Hepatocyte (in vitro differentiated cells): Measurements from ENCODE around the gene NT5C2. TPM values are rescaled to one million over a fixed set of nuclear protein-coding genes. Genes with fewer than 3 reads are reported as not detected.
"Not testable (repeated sequence)": the region's sequence is repeated elsewhere in the genome, so short reads cannot be mapped to it uniquely, and the experiment has no call there.

Experiments
- DNase-seq: peaks from one replicate; pipeline ENCODE4 v3.0.0-alpha.2; 2016; ENCODE audit warnings: low spot score
- H2AFZ ChIP-seq: fragments of 200-600 bp; sonication (generic); 2 replicates; pipeline ENCODE4 v1.6.0; 2016; ENCODE audit warnings: antibody characterized with exemption, mild to moderate bottlenecking
- H3K27ac ChIP-seq: fragments of 200-600 bp; sonication (generic); 2 replicates; pipeline ENCODE4 v1.5.1; 2016; ENCODE audit warnings: mild to moderate bottlenecking
- H3K27me3 ChIP-seq: fragments of 200-600 bp; sonication (generic); 2 replicates; pipeline ENCODE4 v1.6.1; 2016
- H3K36me3 ChIP-seq: fragments of 200-600 bp; sonication (generic); replicated peaks from 2 replicates; pipeline ENCODE4 v1.5.1; 2016; ENCODE audit warnings: low read depth; ENCODE audit not compliant: insufficient read depth
- H3K4me1 ChIP-seq: fragments of 200-600 bp; sonication (generic); 2 replicates; pipeline ENCODE4 v1.5.1; 2016; ENCODE audit warnings: mild to moderate bottlenecking, moderate library complexity; ENCODE audit not compliant: insufficient read depth
- H3K4me2 ChIP-seq: fragments of 200-600 bp; sonication (generic); 2 replicates; pipeline ENCODE4 v1.6.0; 2016
- H3K4me3 ChIP-seq: fragments of 200-600 bp; sonication (generic); 2 replicates; pipeline ENCODE4 v1.5.1; 2016; ENCODE audit warnings: mild to moderate bottlenecking
- H3K79me2 ChIP-seq: fragments of 200-600 bp; sonication (generic); 2 replicates; pipeline ENCODE4 v1.6.0; 2017; ENCODE audit warnings: mild to moderate bottlenecking
- H3K9me2 ChIP-seq: fragments of 200-600 bp; sonication (generic); replicated peaks from 2 replicates; pipeline ENCODE4 v1.6.0; 2017; ENCODE audit warnings: mild to moderate bottlenecking; ENCODE audit not compliant: insufficient read depth
- H3K9me3 ChIP-seq: fragments of 200-600 bp; sonication (generic); 2 replicates; pipeline ENCODE4 v1.5.1; 2016; ENCODE audit warnings: low read depth, mild to moderate bottlenecking
- H4K20me1 ChIP-seq: fragments of 200-600 bp; sonication (generic); 2 replicates; pipeline ENCODE4 v1.6.0; 2016; ENCODE audit warnings: mild to moderate bottlenecking; ENCODE audit not compliant: insufficient read depth, poor library complexity, severe bottlenecking
- EZH2 ChIP-seq: fragments of 200-600 bp; sonication (generic); IDR thresholded peaks from 2 replicates; pipeline ENCODE4 v1.6.1; 2016; ENCODE audit warnings: antibody characterized with exemption, mild to moderate bottlenecking, borderline replicate concordance
- EZH2phosphoT487 ChIP-seq: fragments of 200-600 bp; sonication (generic); IDR thresholded peaks from one replicate; pipeline ENCODE4 v1.6.1; 2018; ENCODE audit warnings: antibody characterized with exemption, mild to moderate bottlenecking, low read depth, moderate library complexity; ENCODE audit not compliant: unreplicated experiment, severe bottlenecking
- WGBS: methylation state at CpG from one replicate; pipeline ENCODE4 v1.1.6; 2016; ENCODE audit warnings: low lambda C conversion rate; ENCODE audit errors: missing lambda C conversion rate; 5-methylcytosine and 5-hydroxymethylcytosine counted together
- polyA plus RNA-seq: library from polyadenylated mRNA; unstranded; fragments of >200 nt; fragmentation: Nextera tagmentation; extraction: Ambion mirVana; gene quantifications from 2 replicates; pipeline ENCODE4 v1.2.1, GENCODE V29; 2016
- total RNA-seq: library from RNA; depleted of rRNA; stranded (reverse); fragments of >200 nt; gene quantifications from 2 replicates; pipeline ENCODE4 v1.2.3, GENCODE V29; 2014
- TF ChIP-seq, protein P1 (sequence below): fragments of 200-600 bp; sonication (generic); IDR thresholded peaks from 2 replicates; pipeline ENCODE4 v1.5.1; 2016; ENCODE audit warnings: antibody characterized with exemption, mild to moderate bottlenecking; ENCODE audit not compliant: poor library complexity

Gene NT5C2
- total and polyA plus RNA-seq, 2 experiments from 2014 or later, result 50.7 to 52.0 TPM

DNA sequence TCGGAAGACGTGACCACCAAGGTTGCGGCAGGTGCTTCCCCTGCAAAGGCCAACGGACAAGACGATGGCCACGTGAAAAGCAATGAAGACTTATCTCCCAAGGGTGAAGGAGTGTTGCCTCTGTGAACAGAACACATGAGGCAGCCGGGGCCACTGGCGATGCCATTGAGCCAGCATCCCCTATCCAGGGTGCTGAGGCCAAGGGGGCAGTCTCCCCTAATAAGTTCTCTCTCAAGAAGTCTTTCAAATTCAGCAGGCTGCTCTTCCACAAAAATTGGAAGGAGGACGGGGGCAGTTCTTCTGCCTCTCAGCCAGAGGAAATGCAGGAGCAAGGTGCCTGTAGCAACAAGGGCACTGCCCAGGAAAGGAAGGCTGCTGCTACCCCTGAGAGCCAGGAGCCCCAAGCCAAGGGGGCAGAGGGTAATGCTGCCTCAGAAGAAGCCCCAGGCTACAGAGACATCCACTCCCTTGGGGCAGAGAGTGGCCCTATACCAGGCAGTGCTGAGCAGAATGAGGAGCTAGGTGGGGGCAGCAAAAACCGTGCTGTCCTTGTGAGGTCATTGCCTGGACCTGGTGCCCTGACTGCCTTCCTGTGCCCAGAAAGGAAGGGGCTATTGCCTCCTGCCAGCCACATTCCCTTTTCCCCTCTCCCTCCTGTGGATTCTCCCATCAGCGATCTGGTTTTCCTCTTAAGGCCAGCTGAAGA, 17.3 kb downstream of the NT5C2 start:
- TF ChIP-seq EZH2phosphoT487, result no peak
- TF ChIP-seq EZH2, result no peak
- TF ChIP-seq, protein P1, sequence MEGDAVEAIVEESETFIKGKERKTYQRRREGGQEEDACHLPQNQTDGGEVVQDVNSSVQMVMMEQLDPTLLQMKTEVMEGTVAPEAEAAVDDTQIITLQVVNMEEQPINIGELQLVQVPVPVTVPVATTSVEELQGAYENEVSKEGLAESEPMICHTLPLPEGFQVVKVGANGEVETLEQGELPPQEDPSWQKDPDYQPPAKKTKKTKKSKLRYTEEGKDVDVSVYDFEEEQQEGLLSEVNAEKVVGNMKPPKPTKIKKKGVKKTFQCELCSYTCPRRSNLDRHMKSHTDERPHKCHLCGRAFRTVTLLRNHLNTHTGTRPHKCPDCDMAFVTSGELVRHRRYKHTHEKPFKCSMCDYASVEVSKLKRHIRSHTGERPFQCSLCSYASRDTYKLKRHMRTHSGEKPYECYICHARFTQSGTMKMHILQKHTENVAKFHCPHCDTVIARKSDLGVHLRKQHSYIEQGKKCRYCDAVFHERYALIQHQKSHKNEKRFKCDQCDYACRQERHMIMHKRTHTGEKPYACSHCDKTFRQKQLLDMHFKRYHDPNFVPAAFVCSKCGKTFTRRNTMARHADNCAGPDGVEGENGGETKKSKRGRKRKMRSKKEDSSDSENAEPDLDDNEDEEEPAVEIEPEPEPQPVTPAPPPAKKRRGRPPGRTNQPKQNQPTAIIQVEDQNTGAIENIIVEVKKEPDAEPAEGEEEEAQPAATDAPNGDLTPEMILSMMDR, result no peak
- Histone ChIP-seq H3K9me2 (no peaks in the 10 kb centered on the region), H3K4me2 (no peak overlapping the region), H3K79me2 (peaks cover 33% of the 10 kb centered on the region), H3K36me3 (peaks cover 3% of the 10 kb centered on the region), H2AFZ (no peak overlapping the region), H3K4me3 (no peak overlapping the region), H3K27ac (no peak overlapping the region), H3K9me3 (no peaks in the 10 kb centered on the region), H3K27me3 (no peaks in the 10 kb centered on the region), H3K4me1 (no peaks in the 10 kb centered on the region), H4K20me1 (peaks cover 5% of the 10 kb centered on the region)
- 97% methylated on average over 11 of the region's 11 CpGs for WGBS
- no peak for DNase-seq

DNA sequence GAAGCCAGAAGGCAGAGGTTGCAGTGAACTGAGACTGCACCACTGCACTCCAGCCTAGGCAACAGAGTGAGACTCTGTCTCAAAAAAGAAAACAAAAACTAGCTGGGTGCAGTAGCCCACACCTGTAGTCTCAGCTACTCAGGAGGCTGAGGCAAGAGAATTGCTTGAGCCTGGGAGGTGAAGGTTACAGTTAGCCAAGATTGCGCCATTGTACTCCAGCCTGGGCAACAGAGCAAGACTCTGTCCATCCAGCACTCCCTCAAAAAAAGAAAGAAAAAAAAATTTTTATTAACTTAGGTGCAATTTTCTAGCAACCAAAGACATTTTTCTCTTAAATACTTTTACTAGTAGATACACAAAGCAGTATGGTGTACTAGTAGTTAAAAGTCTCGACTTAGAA, 18.7 kb downstream of the NT5C2 start:
- 99% methylated on average over 2 of the region's 2 CpGs for WGBS
- peaks cover 26% of the 10 kb centered on the region for H3K79me2 ChIP-seq
- H4K20me1 ChIP-seq, result not testable (repeated sequence)

DNA sequence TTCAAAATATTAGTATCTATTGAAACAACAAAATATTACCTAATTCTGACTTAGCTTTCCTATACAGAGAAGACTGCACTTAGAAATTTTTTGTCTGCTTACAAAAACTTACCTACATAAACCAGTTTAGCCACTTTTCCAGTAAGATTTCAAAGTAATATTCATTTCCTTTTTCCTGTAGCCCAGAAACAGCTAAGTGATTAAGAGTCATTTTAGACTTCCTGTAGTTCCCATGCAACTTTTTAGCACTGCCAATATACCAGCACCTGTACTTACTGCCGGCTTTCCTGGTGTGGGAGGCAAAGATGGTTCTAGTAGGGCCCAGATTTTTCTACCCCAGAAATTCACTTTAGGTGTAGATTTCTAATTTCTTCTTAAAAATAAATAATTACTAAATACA, 21.8 kb downstream of the NT5C2 start:
- WGBS, result 82% methylated on average over 1 of the region's 1 CpG
- peak overlapping the region; percentile 21 for H3K27ac ChIP-seq
- no peaks in the 10 kb centered on the region for H3K9me2 ChIP-seq
- no peaks in the 10 kb centered on the region for H3K9me3 ChIP-seq
- no peak overlapping the region for H3K4me3 ChIP-seq
- DNase-seq, result no peak
- no peak overlapping the region for H3K4me2 ChIP-seq
- H3K27me3 ChIP-seq, result no peaks in the 10 kb centered on the region
- no peaks in the 10 kb centered on the region for H3K36me3 ChIP-seq
- H2AFZ ChIP-seq, result no peak overlapping the region
- no peaks in the 10 kb centered on the region for H4K20me1 ChIP-seq
- TF ChIP-seq, protein P1, result no peak
- no peak for TF ChIP-seq EZH2phosphoT487
- TF ChIP-seq EZH2, result no peak
- H3K4me1 ChIP-seq, result no peaks in the 10 kb centered on the region
- H3K79me2 ChIP-seq, result peaks cover 20% of the 10 kb centered on the region

More for the DNA sequence above, 18.7 kb downstream of the NT5C2 start:
- H3K4me2 ChIP-seq, H3K27ac ChIP-seq, DNase-seq, H3K36me3 ChIP-seq, H3K9me3 ChIP-seq, H3K9me2 ChIP-seq, H3K4me3 ChIP-seq, H2AFZ ChIP-seq, H3K27me3 ChIP-seq, H3K4me1 ChIP-seq: not testable (repeated sequence)

DNA sequence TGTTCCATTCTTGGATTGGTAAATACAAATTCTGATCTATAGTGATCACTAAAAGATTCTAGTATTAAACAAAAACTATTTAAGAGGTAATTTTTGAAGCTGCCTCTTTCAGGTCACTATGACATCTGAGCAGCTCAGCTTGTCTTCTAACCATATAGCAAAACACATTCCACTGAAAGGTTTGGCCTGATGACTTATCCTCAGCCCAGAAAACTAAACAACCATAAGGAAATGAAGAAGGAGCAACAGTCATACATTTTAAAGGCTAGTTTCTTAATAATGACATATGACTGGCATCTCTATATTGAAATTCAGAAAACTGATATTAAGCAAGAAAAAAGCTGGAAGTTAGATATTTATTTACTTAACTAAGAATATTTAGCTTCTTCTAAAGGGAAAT, 24.6 kb downstream of the NT5C2 start:
- Histone ChIP-seq H3K27me3 (no peaks in the 10 kb centered on the region), H3K9me3 (no peaks in the 10 kb centered on the region), H4K20me1 (no peaks in the 10 kb centered on the region), H3K4me3 (no peak overlapping the region), H2AFZ (no peak overlapping the region), H3K27ac (peak overlapping the region; percentile 32), H3K79me2 (peaks cover 20% of the 10 kb centered on the region), H3K9me2 (no peaks in the 10 kb centered on the region), H3K4me1 (no peaks in the 10 kb centered on the region), H3K4me2 (no peak overlapping the region), H3K36me3 (no peaks in the 10 kb centered on the region)
- TF ChIP-seq EZH2 (no peak), EZH2phosphoT487 (no peak)
- TF ChIP-seq, protein P1, result no peak
- no peak for DNase-seq

DNA sequence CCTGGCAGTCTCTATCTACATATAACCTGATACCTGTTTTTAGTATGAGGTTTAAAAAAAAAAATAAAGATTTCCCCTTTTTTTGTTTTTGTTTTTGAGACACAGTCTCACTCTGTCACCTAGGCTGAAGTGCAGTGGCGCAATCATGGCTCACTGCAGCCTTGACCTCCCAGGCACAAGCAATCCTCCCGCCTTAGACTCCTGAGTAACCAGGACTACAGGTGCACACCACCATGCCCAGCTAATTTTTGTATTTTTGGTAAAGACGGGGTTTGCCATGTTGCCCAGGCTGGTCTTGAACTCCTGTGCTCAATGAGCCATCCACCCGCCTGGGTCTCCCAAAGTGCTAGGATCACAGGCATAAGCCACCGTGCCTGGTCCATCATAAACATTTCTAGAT, 25.5 kb downstream of the NT5C2 start:
- not testable (repeated sequence) for H3K27me3 ChIP-seq, H3K9me3 ChIP-seq, H3K9me2 ChIP-seq, H3K4me3 ChIP-seq, H2AFZ ChIP-seq, H3K27ac ChIP-seq, H3K4me1 ChIP-seq, DNase-seq, H3K4me2 ChIP-seq, H4K20me1 ChIP-seq, H3K36me3 ChIP-seq
- 99% methylated on average over 5 of the region's 5 CpGs for WGBS
- peaks cover 18% of the 10 kb centered on the region for H3K79me2 ChIP-seq
